MCF 10A (cell line): ENCODE measurements around the gene PCDHGA2. TPM values are rescaled to one million over a fixed set of nuclear protein-coding genes. Genes with fewer than 3 reads are reported as not detected.
"Not testable (repeated sequence)": the region's sequence is repeated elsewhere in the genome, so short reads cannot be mapped to it uniquely, and the experiment has no call there.

Source experiments
- BruUV-seq: library from RNA; stranded (reverse); fragments of 400-500 nt; replicated peaks from 2 replicates; lab custom pipeline; 2021; lab: Mats Ljungman, UMichigan
- CTCF ChIA-PET: fragments of 300-600 bp; sonication (Branson Sonifier 250); formaldehyde crosslinking; extraction: SDS; loops from one replicate; lab custom pipeline; 2021; ENCODE audit warnings: antibody characterized with exemption, inconsistent platforms; lab: Yijun Ruan, JAX
- POLR2A ChIA-PET: fragments of 300-600, 350-650 bp; sonication (Branson Sonifier 250); formaldehyde crosslinking; extraction: SDS; loops from one replicate; lab custom pipeline; 2020; ENCODE audit warnings: antibody characterized with exemption, inconsistent platforms; lab: Yijun Ruan, JAX
- DNase-seq: peaks from one replicate; pipeline ENCODE4 v3.0.0-alpha.2; 2018; ENCODE audit not compliant: unreplicated experiment
- H3K27ac Mint-ChIP-seq: one replicate; pipeline ENCODE4 v1.8.0; 2022; ENCODE audit warnings: mild to moderate bottlenecking, low read depth, mixed read lengths; ENCODE audit not compliant: unreplicated experiment
- H3K27me3 Mint-ChIP-seq: one replicate; pipeline ENCODE4 v1.8.0; 2022; ENCODE audit warnings: mixed read lengths; ENCODE audit not compliant: insufficient read depth, unreplicated experiment
- H3K36me3 Mint-ChIP-seq: one replicate; pipeline ENCODE4 v1.8.0; 2022; ENCODE audit warnings: mild to moderate bottlenecking, moderate library complexity, mixed read lengths; ENCODE audit not compliant: insufficient read depth, unreplicated experiment
- H3K4me1 Mint-ChIP-seq: one replicate; pipeline ENCODE4 v1.8.0; 2022; ENCODE audit warnings: mixed read lengths; ENCODE audit not compliant: insufficient read depth, unreplicated experiment
- H3K4me3 Mint-ChIP-seq: one replicate; pipeline ENCODE4 v1.8.0; 2022; ENCODE audit warnings: mild to moderate bottlenecking, moderate library complexity, mixed read lengths; ENCODE audit not compliant: unreplicated experiment
- H3K9me3 Mint-ChIP-seq: one replicate; pipeline ENCODE4 v1.8.0; 2022; ENCODE audit warnings: mixed read lengths; ENCODE audit not compliant: unreplicated experiment
- intact Hi-C: fragments of 100-400 bp; cut with micrococcal nuclease; formaldehyde crosslinking; loops from 2 replicates; pipeline ENCODE4 v1.14.1; 2022
- total RNA-seq: library from RNA; stranded (reverse); gene quantifications from 2 replicates; pipeline ENCODE4 v1.2.3, GENCODE V29; 2022
- TF ChIP-seq, protein P1 (sequence below): fragments of 200-600 bp; IDR thresholded peaks from one replicate; pipeline ENCODE4 v1.8.0; 2022; ENCODE audit warnings: antibody characterized with exemption, mild to moderate bottlenecking; ENCODE audit not compliant: unreplicated experiment

PCDHGA2 gene
- total RNA-seq, 1 experiment from 2014 or later, result 0.33 TPM

GRCh38 chr5:141313711-141314110 is 24.8 kb upstream of the PCDHGA2 start:
- no peak overlapping the region for H3K4me3 Mint-ChIP-seq
- ChIA-PET POLR2A (no interaction called here), CTCF (interaction anchor here (0.6 kb wide), 1 partner anchor 211 kb away, joined by 3 read pairs; no protein-coding TSS in a partner anchor)
- no TSS peak for BruUV-seq
- H3K4me1 Mint-ChIP-seq, result no peaks in the 10 kb centered on the region
- no peak overlapping the region for H3K27ac Mint-ChIP-seq
- intact Hi-C loops, result no loop called here
- H3K9me3 Mint-ChIP-seq, result peaks cover 58% of the 10 kb centered on the region
- H3K27me3 Mint-ChIP-seq, result no peaks in the 10 kb centered on the region
- peaks cover 66% of the 10 kb centered on the region for H3K36me3 Mint-ChIP-seq
- no peak for DNase-seq
- TF ChIP-seq, protein P1, sequence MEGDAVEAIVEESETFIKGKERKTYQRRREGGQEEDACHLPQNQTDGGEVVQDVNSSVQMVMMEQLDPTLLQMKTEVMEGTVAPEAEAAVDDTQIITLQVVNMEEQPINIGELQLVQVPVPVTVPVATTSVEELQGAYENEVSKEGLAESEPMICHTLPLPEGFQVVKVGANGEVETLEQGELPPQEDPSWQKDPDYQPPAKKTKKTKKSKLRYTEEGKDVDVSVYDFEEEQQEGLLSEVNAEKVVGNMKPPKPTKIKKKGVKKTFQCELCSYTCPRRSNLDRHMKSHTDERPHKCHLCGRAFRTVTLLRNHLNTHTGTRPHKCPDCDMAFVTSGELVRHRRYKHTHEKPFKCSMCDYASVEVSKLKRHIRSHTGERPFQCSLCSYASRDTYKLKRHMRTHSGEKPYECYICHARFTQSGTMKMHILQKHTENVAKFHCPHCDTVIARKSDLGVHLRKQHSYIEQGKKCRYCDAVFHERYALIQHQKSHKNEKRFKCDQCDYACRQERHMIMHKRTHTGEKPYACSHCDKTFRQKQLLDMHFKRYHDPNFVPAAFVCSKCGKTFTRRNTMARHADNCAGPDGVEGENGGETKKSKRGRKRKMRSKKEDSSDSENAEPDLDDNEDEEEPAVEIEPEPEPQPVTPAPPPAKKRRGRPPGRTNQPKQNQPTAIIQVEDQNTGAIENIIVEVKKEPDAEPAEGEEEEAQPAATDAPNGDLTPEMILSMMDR, result no peak

DNA sequence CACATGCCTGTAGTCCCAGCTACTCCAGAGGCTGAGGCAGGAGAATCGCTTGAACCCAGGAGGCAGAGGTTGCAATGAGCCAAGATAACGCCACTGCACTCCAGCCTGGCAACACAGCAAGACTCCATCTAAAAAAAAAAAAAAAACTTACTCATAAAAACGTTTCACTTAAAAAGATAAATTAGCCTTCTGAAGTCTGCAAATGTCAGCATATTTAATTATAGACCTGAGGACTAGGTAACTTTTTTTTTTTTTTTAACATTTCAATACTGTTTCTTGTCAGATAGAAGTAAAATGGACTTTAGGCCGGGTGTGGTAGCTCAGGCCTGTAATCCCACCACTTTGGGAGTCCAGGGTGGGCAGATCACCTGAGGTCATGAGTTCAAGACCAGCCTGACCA is 21.6 kb upstream of the PCDHGA2 start:
- DNase-seq, intact Hi-C loops, POLR2A ChIA-PET, H3K27me3 Mint-ChIP-seq, H3K4me3 Mint-ChIP-seq, BruUV-seq, H3K27ac Mint-ChIP-seq: not testable (repeated sequence)
- Mint-ChIP-seq H3K9me3 (peaks cover 51% of the 10 kb centered on the region), H3K36me3 (peaks cover 81% of the 10 kb centered on the region), H3K4me1 (peaks cover 14% of the 10 kb centered on the region)
- CTCF ChIA-PET, result interaction anchor here (0.6 to 4.8 kb wide), 4 partner anchors 23 to 94 kb away, joined by 3 to 49 read pairs (median 4); partner anchors contain the start of gene PCDHB14

GRCh38 chr5:141319202-141319601 is 19.4 kb upstream of the PCDHGA2 start:
- Mint-ChIP-seq H3K27me3 (no peaks in the 10 kb centered on the region), H3K9me3 (peaks cover 41% of the 10 kb centered on the region), H3K36me3 (peaks cover 66% of the 10 kb centered on the region), H3K27ac (no peak overlapping the region), H3K4me3 (peak overlapping the region; percentile 99), H3K4me1 (peaks cover 14% of the 10 kb centered on the region)
- no peak for DNase-seq
- CTCF ChIA-PET, result interaction anchor here (0.6 to 4.8 kb wide), 29 partner anchors 9 to 1078 kb away, joined by 3 to 56 read pairs (median 7); partner anchors contain the start of genes PCDHB10, PCDHB11, PCDHB14 and PCDHGA1
- intact Hi-C loops, result no loop called here
- POLR2A ChIA-PET, result interaction anchor here (1.3 to 5.0 kb wide), 7 partner anchors 16 to 239 kb away, joined by 3 to 60 read pairs (median 10); partner anchors contain the start of genes PCDHB15, PCDHGB3 and PCDHGC3
- no TSS peak for BruUV-seq
- TF ChIP-seq, protein P1, result no peak

GRCh38 chr5:141319699-141320098 is 18.9 kb upstream of the PCDHGA2 start:
- POLR2A ChIA-PET, result interaction anchor here (0.8 to 5.0 kb wide), 33 partner anchors 8 to 317 kb away, joined by 3 to 60 read pairs (median 5); partner anchors contain the start of genes DIAPH1, HDAC3, PCDHB14 and PCDHB15
- no peak for DNase-seq
- Mint-ChIP-seq H3K36me3 (peaks cover 63% of the 10 kb centered on the region), H3K9me3 (peaks cover 40% of the 10 kb centered on the region), H3K4me1 (peaks cover 14% of the 10 kb centered on the region), H3K27ac (peak overlapping the region; percentile 100), H3K4me3 (peak overlapping the region; percentile 99), H3K27me3 (no peaks in the 10 kb centered on the region)
- TF ChIP-seq, protein P1, result no peak
- CTCF ChIA-PET, result interaction anchor here (0.6 to 4.8 kb wide), 56 partner anchors 8 to 1471 kb away, joined by 3 to 56 read pairs (median 6); partner anchors contain the start of genes PCDHB10, PCDHB11, PCDHB13 and PCDHB14
- BruUV-seq, result no TSS peak
- intact Hi-C loops, result loop anchor here (1.0 kb wide), 2 partner anchors 205 to 241 kb away; no protein-coding TSS in a partner anchor
